Thyroid gland (tissue), 4 donors: Measurements from ENCODE around the gene MBD6. TPM values are rescaled to one million over a fixed set of nuclear protein-coding genes. Genes with fewer than 3 reads are reported as not detected.

Experiments used
- DNase-seq, 2 donors: peaks; one replicate each; pipeline ENCODE4 v3.0.0-alpha.2; 2019
- H3K27ac ChIP-seq, 3 donors: fragments of 200-600 bp; sonication (generic); 1 replicate in 2 of 3; 2 replicates in 1 of 3; pipeline ENCODE4 v1.5.1; 2016 to 2019; ENCODE audit warnings: mild to moderate bottlenecking in 1 of 3, moderate library complexity in 1 of 3
- H3K27me3 ChIP-seq: fragments of 200-600 bp; sonication (generic); one replicate; pipeline ENCODE4 v1.5.1; 2019
- H3K36me3 ChIP-seq, 2 donors: fragments of 200-600 bp; sonication (generic); one replicate each; pipeline ENCODE4 v1.5.1; 2016 to 2019
- H3K4me1 ChIP-seq, 2 donors: fragments of 200-600 bp; sonication (generic); one replicate each; pipeline ENCODE4 v1.5.1; 2017 to 2019
- H3K4me3 ChIP-seq, 3 donors: fragments of 200-600 bp; sonication (generic); replicated peaks in 1 of 3; 1 replicate in 2 of 3; 2 replicates in 1 of 3; pipeline ENCODE4 v1.5.1; 2016; ENCODE audit warnings: mild to moderate bottlenecking in 1 of 3
- H3K9me3 ChIP-seq: fragments of 200-600 bp; sonication (generic); one replicate; pipeline ENCODE4 v1.5.1; 2017
- CTCF ChIP-seq, 6 experiments: fragments of 200-600 bp in 3 of 6; fragments of 450-650 bp in 3 of 6; sonication (generic) in 3 of 6; IDR thresholded peaks; one replicate each; pipeline ENCODE4 v1.5.1; 2016 to 2019; ENCODE audit warnings: antibody characterized with exemption in 6 of 6, mild to moderate bottlenecking in 2 of 6, inconsistent platforms in 1 of 6, moderate library complexity in 1 of 6
- POLR2A ChIP-seq, 2 donors: fragments of 450-650 bp; IDR thresholded peaks; one replicate each; pipeline ENCODE4 v1.6.1; 2017; ENCODE audit warnings: antibody characterized with exemption in 2 of 2, mild to moderate bottlenecking in 2 of 2, moderate library complexity in 1 of 2
- WGBS, 2 donors: methylation state at CpG; one replicate each; pipeline ENCODE4 v1.1.5; 2017; 5-methylcytosine and 5-hydroxymethylcytosine counted together
- intact Hi-C: fragments of 100-400 bp; cut with DNase I; formaldehyde crosslinking; loops from one replicate; pipeline ENCODE4 v1.15.1; 2023
- total RNA-seq, 4 donors: library from RNA; depleted of rRNA; stranded (reverse); fragments of >200 nt; gene quantifications; one replicate each; pipeline ENCODE4 v1.2.3, GENCODE V29; 2016

Gene MBD6
- total RNA-seq, 4 donors from 2014 or later: 18.9 to 59.7 (median 51.9) TPM

DNA sequence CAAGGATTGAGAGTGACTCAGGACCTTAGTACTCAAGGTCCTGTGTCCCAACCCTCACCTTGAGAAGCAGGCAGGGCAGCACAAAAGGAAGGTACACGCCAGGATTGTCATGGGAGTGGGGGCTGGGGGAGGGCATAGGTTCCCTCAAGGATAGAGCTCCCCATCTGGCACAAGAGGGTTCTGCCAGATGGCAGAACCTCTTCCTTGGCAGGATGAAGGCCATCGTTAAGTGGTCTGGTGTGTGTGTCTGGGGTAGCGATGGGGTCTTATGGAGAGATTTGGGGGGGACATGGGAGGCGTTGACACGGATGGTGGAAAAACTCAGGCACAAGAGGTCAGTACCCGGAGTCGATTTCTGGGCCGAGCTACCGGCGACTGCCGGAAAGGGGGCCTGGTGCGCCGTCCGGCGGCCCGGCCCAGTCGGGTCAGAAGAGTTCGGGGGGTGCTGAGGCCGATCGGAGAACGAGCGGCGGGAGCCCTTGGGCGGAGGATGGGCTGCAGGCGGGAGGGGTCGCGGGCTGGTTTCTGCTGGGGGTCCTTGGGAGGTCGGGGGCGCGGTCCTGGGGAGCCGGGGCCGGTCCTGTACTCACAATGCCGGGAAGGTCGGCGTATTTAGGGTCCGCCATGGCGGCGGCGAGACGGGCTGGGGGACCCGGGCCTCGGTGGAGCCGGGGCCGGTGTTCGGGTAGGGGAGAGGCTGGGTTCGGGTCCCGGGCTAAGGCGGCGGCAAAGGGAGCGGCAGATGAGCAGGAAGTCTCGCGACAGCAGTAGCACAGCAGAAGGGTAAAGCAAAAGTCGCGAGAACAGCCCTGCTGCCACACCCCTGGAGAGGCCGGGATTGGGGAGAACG is 24.0 kb downstream of the MBD6 start, which contains the start of gene DCTN2:
DCTN2 (minus strand) TSS at position 755 of the 850 bp plus-strand sequence; CDS start at position 626, 129 bp downstream.
- peaks cover 12 to 23% of the 10 kb centered on the region in 2 donors for H3K4me1 ChIP-seq
- intact Hi-C loops: loop anchor here (2.0 kb wide), 1 partner anchor 58 kb away; the partner anchor contains the start of gene MARS1
- H3K9me3 ChIP-seq: no peaks in the 10 kb centered on the region
- H3K27ac ChIP-seq: peak within 1 kb of the TSS in 2 of 3 donors; percentile 68 to 82
- DNase-seq: peak; percentile 96 to 97
- H3K36me3 ChIP-seq: no peaks in the 10 kb centered on the region
- peak in 1 of 2 donors; percentile 61 for TF ChIP-seq POLR2A (IDR thresholded peaks at IDR 0.05)
- TF ChIP-seq CTCF (IDR thresholded peaks at IDR 0.05): peak in 1 of 6 experiments; percentile 19
- WGBS, 2 donors: 0 to 1% methylated on average over 24 to 47 of the region's 56 CpGs
- H3K4me3 ChIP-seq: peak within 1 kb of the TSS; percentile 38 to 66 (median 59)
- H3K27me3 ChIP-seq: no peaks in the 10 kb centered on the region

- H3K36me3 ChIP-seq: no peaks in the 10 kb centered on the region
- H3K9me3 ChIP-seq: no peaks in the 10 kb centered on the region
- DNase-seq: no peak
- no peaks in the 10 kb centered on the region for H3K27me3 ChIP-seq
- intact Hi-C loops: loop anchor here (2.0 kb wide), 1 partner anchor 59 kb away; the partner anchor contains the start of gene MARS1
- peak overlapping the region in 1 of 3 donors; percentile 66 for H3K4me3 ChIP-seq
- peaks cover 12 to 23% of the 10 kb centered on the region in 2 donors for H3K4me1 ChIP-seq
- 21 to 22% methylated on average over 9 of the region's 9 CpGs for WGBS, 2 donors
- no peak for TF ChIP-seq CTCF (IDR thresholded peaks at IDR 0.05)
- TF ChIP-seq POLR2A (IDR thresholded peaks at IDR 0.05): no peak
- H3K27ac ChIP-seq: peak overlapping the region in 1 of 3 donors; percentile 68
Observed at GRCh38 chr12:57547288-57548012, 24.8 kb downstream of the MBD6 start.

DNA sequence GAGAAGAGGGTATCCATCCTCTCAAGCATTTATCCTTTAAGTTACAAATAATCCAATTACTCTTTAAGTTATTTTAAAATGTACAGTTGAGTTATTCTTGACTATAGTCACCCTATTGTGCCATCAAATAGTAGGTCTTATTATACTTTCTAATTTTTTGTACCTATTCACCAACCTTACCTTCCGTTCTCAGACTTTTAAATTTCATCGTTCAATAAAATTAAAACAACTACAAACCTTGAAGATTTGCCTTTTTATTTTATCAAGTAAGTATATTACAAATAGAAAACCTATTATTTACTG is 25.3 kb downstream of the MBD6 start:
- no peaks in the 10 kb centered on the region for H3K36me3 ChIP-seq
- H3K4me1 ChIP-seq: peaks cover 12 to 23% of the 10 kb centered on the region in 2 donors
- H3K27me3 ChIP-seq: no peaks in the 10 kb centered on the region
- no peak for DNase-seq
- H3K4me3 ChIP-seq: no peak overlapping the region
- no peak overlapping the region for H3K27ac ChIP-seq
- H3K9me3 ChIP-seq: no peaks in the 10 kb centered on the region
- no peak for TF ChIP-seq POLR2A (IDR thresholded peaks at IDR 0.05)
- TF ChIP-seq CTCF (IDR thresholded peaks at IDR 0.05): no peak
- 95 to 96% methylated on average over 2 of the region's 2 CpGs for WGBS, 2 donors
- intact Hi-C loops: no loop called here

DNA sequence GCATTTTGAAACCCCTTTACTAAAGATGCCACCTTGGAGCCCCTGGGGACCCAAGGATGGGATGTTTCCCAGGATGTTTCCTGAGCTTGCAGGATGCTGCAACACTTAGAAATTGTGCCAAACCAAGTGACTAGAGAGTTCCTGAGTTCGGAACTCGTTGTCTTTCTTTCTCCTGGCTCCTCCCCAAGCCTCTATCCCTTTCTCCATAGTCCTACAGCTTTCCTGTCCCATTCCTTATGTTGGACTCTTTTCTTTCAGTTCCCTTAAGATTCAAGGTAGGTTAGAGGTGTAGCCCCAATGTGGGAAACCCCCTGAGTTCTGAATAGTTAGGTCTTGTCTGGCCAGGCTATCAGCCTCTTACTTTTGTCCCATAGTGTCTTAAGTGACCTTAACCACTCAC is 25.9 kb downstream of the MBD6 start:
- WGBS, 2 donors: 40 to 43% methylated on average over 2 of the region's 2 CpGs
- Histone ChIP-seq H3K27ac (no peak overlapping the region), H3K36me3 (no peaks in the 10 kb centered on the region), H3K4me1 (peaks cover 12 to 23% of the 10 kb centered on the region in 2 donors), H3K9me3 (no peaks in the 10 kb centered on the region), H3K4me3 (no peak overlapping the region), H3K27me3 (no peaks in the 10 kb centered on the region)
- DNase-seq: no peak
- intact Hi-C loops: no loop called here
- no peak for TF ChIP-seq CTCF (IDR thresholded peaks at IDR 0.05)
- TF ChIP-seq POLR2A (IDR thresholded peaks at IDR 0.05): no peak
